Measurements from ENCODE around the gene AGAP1. TPM values are rescaled to one million over a fixed set of nuclear protein-coding genes. Genes with fewer than 3 reads are reported as not detected.

Gene AGAP1
- total RNA-seq, 4 donors from 2014 or later: 5.3 to 30.6 (median 19.2) TPM

DNA sequence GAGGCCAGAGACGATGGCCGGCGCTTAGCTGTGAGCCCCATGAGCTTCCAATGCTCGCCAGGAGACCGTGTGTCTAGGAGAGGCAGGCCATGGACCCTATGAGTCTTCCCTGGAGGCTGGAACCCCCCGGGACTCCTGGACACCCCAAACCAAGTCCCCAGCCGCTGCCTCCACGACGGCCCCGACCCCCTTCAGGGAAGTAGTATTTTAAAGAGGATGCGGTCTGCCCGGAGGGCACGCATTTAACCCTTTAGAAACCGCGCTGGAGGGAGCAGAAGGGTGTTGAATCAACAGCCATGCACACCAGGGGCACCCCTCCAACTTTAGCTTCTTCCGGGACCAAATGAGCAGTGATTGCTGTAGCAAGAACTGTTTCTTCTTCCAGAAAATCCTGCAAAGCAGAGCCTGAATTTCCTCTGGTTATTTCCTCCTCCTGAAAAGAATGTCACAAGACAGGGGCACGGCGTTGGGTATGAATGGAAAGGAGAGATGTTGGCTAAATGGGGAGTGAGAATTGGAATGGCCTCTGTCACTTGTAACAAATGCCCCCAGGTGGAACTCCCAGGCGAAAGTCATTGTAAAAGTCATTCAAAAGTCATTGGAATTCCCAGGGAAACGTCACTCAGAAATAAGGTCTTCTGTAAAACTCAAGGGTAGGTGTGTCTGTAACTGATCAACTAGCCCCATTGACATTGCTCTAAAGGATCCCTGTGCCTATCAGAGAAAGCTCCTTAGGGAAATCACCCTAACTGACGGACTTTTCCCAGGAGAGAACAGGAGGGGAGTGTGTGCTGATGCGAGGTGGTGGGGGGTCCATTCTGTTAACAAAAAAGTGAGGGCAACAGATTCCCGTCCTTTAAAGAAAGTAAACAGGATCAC, 680.1 kb downstream of the AGAP1 start:
- Histone ChIP-seq H3K4me3 (no peak overlapping the region), H3K27me3 (peaks cover 35 to 95% of the 10 kb centered on the region in 2 donors), H3K4me1 (peaks cover 0 to 4% of the 10 kb centered on the region in 2 donors), H3K36me3 (no peaks in the 10 kb centered on the region), H3K27ac (no peak overlapping the region), H3K9me3 (no peaks in the 10 kb centered on the region)
- intact Hi-C loops (cut with DNase I; ENCODE audit: low total_unique reads): loop anchor here (10.0 kb wide), 1 partner anchor 399 kb away; no protein-coding TSS in a partner anchor
- TF ChIP-seq POLR2A (IDR thresholded peaks at IDR 0.05): no peak
- TF ChIP-seq, protein P1, sequence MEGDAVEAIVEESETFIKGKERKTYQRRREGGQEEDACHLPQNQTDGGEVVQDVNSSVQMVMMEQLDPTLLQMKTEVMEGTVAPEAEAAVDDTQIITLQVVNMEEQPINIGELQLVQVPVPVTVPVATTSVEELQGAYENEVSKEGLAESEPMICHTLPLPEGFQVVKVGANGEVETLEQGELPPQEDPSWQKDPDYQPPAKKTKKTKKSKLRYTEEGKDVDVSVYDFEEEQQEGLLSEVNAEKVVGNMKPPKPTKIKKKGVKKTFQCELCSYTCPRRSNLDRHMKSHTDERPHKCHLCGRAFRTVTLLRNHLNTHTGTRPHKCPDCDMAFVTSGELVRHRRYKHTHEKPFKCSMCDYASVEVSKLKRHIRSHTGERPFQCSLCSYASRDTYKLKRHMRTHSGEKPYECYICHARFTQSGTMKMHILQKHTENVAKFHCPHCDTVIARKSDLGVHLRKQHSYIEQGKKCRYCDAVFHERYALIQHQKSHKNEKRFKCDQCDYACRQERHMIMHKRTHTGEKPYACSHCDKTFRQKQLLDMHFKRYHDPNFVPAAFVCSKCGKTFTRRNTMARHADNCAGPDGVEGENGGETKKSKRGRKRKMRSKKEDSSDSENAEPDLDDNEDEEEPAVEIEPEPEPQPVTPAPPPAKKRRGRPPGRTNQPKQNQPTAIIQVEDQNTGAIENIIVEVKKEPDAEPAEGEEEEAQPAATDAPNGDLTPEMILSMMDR (IDR thresholded peaks at IDR 0.05): no peak
- DNase-seq: no peak

DNA sequence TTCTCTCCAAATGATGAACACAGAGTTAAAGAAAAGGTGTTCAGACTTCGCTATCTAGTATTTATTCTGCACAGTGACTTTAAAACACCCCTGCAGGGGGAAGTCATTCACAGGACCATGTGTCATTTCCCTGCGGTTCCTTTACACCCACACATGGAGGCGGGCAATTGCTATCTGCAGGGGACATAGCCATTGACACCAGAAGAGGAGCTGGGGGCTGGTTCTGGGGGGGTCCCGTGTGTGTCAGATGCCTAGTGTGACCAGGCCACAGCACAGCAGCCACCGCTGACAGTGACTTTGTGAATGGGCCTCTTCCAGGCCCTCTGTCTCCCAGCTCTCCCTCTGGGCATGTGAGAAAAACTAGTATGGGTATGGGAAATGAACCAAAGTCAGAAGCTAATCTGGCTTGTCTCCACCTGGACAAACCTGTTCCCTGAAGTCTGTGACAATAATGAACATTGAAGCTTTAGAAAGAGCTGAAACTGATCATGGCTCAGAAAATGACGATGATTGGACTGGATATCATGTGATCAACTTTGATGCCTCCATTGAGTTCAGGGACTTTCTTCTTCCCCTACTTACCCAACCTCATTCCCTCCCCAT, 681.8 kb downstream of the AGAP1 start:
- peaks cover 0 to 4% of the 10 kb centered on the region in 2 donors for H3K4me1 ChIP-seq
- H3K4me3 ChIP-seq: no peak overlapping the region
- H3K27me3 ChIP-seq: peaks cover 39 to 95% of the 10 kb centered on the region in 2 donors
- intact Hi-C loops (cut with DNase I; ENCODE audit: low total_unique reads): loop anchor here (10.0 kb wide), 1 partner anchor 401 kb away; no protein-coding TSS in a partner anchor
- DNase-seq: no peak
- no peak for TF ChIP-seq POLR2A (IDR thresholded peaks at IDR 0.05)
- H3K9me3 ChIP-seq: no peaks in the 10 kb centered on the region
- H3K27ac ChIP-seq: no peak overlapping the region
- H3K36me3 ChIP-seq: no peaks in the 10 kb centered on the region

DNA sequence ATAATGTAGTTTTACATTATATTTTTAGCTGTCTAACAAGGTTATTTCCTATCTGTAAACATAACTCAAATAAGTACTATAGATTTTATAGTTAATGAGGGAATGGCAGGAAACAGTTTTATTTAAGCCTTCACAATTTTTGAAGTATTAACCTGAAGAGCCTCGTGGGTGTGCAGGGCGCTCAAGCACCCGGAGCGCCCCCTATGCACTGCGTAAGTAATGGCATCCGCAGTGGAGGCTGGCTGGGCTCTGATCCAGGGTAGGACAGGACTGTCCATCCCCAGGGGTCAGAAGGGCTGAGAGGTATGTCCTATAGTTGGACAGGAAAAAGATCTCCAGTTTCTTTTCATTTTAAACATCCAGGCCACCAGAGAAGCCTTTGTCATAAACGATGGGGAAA, 682.6 kb downstream of the AGAP1 start:
- Histone ChIP-seq H3K36me3 (no peaks in the 10 kb centered on the region), H3K4me1 (peaks cover 0 to 4% of the 10 kb centered on the region in 2 donors), H3K4me3 (no peak overlapping the region), H3K27ac (no peak overlapping the region), H3K27me3 (peaks cover 37 to 94% of the 10 kb centered on the region in 2 donors), H3K9me3 (no peaks in the 10 kb centered on the region)
- no peak for DNase-seq
- intact Hi-C loops (cut with DNase I; ENCODE audit: low total_unique reads): loop anchor here (10.0 kb wide), 1 partner anchor 402 kb away; no protein-coding TSS in a partner anchor
- TF ChIP-seq, protein P1 (IDR thresholded peaks at IDR 0.05): no peak
- TF ChIP-seq POLR2A (IDR thresholded peaks at IDR 0.05): no peak

DNA sequence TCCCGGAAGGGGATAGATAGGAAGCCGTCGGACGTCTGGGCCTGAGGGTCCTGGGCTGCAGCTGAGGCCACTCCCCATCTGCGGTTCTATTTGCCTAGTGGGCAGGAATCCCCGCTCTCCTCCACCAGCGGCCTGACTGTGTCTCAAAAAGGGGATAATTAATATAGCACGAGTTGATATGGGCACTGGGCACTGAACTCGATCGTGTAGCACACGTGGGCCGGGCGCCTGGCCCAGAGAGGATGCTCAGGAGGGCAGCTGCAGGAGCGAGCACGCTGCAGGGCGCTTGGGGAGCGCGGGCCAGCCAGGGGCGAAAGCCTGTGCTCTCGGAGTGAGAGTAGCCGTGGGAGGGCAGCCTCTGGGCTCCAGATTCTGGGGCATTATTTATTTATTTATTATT, 683.1 kb downstream of the AGAP1 start:
- DNase-seq: no peak
- Histone ChIP-seq H3K27me3 (peaks cover 34 to 94% of the 10 kb centered on the region in 2 donors), H3K36me3 (no peaks in the 10 kb centered on the region), H3K4me3 (no peak overlapping the region), H3K27ac (no peak overlapping the region), H3K4me1 (peaks cover 0 to 4% of the 10 kb centered on the region in 2 donors), H3K9me3 (no peaks in the 10 kb centered on the region)
- intact Hi-C loops (cut with DNase I; ENCODE audit: low total_unique reads): loop anchor here (10.0 kb wide), 1 partner anchor 402 kb away; no protein-coding TSS in a partner anchor
- TF ChIP-seq POLR2A (IDR thresholded peaks at IDR 0.05): no peak
- TF ChIP-seq, protein P1 (IDR thresholded peaks at IDR 0.05): no peak

DNA sequence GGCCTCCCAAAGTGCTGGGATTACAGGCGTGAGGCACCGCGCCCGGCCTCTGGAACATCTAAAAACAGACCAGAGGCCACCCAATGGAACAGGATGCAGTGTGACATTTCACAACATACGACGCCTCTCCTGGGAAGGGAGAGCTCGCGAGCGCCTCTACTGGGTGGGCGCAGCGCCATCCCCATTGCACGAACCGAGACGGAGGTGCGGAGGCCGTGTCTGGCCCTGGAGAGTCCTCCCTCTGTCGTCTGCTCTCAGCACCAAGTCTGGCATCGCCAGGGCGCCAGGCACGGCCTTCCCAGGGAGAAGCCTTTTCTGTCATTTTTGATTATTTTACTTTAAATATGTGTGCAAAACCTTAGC, 683.7 kb downstream of the AGAP1 start:
- Histone ChIP-seq H3K27me3 (peaks cover 29 to 91% of the 10 kb centered on the region in 2 donors), H3K4me1 (peaks cover 0 to 4% of the 10 kb centered on the region in 2 donors), H3K36me3 (no peaks in the 10 kb centered on the region), H3K4me3 (no peak overlapping the region), H3K9me3 (no peaks in the 10 kb centered on the region), H3K27ac (no peak overlapping the region)
- no peak for DNase-seq
- intact Hi-C loops (cut with DNase I; ENCODE audit: low total_unique reads): loop anchor here (10.0 kb wide), 1 partner anchor 403 kb away; no protein-coding TSS in a partner anchor
- no peak for TF ChIP-seq POLR2A (IDR thresholded peaks at IDR 0.05)
- TF ChIP-seq, protein P1 (IDR thresholded peaks at IDR 0.05): peak in 1 of 4 experiments; percentile 9

Data from uterus (tissue), 4 donors.